IPS DF 4.7 (cell line): ENCODE measurements around the gene PIP4K2C.
"Not testable (repeated sequence)": the region's sequence is repeated elsewhere in the genome, so short reads cannot be mapped to it uniquely, and the experiment has no call there.

Experiments
- DNase-seq: peaks from one replicate; pipeline ENCODE4 v3.0.0-alpha.2; 2013; ENCODE audit warnings: low spot score; ENCODE audit errors: extremely low read depth

Gene PIP4K2C

DNA sequence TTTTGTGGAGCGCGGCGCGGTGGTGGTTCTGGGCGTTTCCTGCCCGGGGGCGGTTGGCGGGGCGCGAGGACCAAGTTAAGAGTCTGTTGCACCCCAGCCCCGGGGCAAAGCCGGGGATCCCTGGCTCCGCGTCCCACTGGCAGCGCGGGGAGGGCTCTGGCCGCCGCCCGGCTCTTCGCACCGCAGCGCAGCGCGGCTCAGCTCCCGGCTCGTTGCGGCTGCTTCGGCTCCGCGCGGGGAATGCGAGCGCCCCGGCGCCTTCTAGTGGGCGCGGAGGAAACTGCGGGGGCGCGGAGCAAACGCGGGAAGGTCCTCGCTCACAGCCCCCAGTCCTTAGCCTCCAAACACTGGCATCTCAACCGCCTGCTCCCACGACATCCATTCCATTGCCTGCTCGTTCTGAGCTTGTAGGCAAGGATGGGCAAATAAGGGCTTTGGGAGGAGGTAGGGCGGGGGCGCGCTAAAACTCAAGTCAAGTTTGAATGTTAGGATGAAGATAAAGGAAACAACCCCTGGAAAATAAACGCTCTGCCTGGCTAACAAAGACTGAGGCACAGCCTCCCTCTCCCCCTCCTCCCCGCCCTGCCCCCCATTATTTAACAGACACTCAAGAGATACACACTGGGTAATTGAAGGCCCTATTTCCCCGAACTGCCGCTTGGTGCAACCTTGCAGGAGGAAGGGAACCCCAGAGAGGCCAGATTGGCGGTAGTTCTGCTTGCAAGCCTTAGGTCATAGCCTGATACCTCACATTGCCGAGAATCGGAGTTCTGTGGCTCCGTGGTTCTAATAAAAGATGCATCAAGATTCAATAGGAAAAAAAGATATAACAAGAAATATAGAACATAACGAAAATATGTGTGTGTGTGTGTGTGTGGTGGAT lies 42.2 kb downstream of the PIP4K2C start, which contains the start of gene B4GALNT1:
TSS of gene B4GALNT1 (minus strand) at position 244 of the 883 bp plus-strand sequence. CDS start 1,069 bp downstream, outside the sequence.
- DNase-seq, result no peak

DNA sequence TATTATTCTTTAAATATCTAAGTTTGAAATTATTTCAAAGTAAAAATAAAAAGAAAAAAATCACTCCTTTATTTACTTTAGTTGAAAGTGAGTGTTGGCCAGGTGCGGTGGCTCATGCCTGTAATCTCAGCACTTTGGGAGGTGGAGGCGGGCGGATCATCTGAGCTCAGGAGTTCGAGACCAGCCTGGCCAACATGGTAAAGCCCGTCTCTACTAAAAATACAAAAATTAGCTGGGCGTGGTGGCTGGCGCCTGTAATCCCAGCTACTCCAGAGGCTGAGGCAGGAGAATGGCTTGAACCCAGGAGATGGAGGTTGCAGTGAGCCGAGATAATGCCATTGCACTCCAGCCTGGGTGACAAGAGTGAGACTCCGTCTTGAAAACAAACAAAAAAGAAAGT lies 45.7 kb downstream of the PIP4K2C start:
- DNase-seq, result not testable (repeated sequence)

DNA sequence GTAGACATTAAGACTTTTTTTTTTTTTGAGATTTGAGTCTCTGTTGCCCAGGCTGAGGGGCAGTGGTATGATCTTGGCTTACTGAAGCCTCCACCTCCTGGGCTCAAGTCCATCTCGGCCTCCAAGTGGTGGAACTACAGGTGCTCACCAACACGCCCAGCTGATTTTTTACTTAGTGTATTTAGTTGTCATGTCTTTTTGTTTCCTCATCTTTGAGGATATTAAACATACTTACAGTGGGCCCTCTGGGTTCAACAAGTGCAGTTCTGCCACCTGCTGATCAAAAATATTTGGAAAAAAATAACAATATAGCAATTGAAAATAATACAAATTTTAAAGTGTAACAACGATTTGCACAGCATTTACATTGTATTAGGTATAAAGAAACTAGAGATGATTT lies 46.4 kb downstream of the PIP4K2C start:
- no peak for DNase-seq

DNA sequence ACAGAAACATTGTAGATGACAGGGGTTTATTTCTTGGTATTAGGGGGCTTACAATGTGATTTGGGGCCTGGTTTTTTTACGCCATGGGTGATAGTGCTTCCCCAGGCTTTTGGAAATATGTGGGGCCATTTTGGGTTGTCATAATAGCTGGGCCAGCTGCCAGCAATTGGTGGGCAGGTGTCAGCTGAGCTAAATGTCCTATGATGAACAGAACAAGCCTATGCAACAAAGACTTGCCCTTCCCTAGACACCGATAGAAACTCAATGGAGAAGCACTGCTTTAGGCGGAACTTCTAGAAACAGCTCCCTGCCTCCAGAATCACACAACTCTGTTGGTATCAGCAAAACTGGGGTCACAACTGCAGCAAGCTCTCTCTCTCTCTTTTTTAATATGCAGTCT lies 47.1 kb downstream of the PIP4K2C start:
- no peak for DNase-seq

DNA sequence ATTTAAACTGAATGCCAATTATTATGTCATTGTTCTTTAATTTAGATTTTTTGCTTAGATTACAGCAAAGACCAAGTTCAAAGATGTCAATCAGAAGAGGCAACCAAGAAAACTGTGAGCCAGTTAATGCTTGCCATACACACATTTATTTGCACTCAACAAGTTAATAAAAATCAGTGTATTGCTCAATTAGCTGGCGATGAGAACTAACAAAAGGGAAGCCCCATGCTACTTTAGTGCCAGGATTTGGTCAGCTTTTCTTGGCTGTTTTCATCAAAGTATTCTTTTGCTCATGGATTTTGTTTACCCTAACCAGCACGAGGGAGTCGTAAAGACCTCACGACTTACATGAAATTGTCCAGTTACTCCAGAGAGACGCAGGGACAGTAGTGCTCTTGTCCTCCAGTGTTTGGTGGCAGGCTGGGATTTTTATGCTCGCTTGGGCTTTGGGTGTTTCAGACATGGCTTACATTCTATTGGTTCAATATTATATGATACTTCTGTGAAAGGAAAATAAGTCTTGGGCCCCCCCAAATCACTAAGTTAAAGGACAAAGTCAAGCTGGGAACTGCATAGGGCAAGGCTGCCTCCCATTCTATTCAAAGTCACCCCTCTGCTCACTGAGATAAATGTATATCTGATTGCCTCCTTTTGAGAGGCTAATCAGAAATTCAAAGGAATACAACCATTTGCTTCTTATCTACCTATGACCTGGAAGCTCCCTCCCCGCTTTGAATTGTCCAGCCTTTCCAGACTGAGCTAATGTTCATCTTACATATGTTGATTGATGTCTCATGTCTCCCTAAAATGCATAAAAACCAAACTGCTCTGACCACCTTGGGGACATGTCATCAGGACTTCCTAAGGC lies 49.4 kb downstream of the PIP4K2C start:
- no peak for DNase-seq

DNA sequence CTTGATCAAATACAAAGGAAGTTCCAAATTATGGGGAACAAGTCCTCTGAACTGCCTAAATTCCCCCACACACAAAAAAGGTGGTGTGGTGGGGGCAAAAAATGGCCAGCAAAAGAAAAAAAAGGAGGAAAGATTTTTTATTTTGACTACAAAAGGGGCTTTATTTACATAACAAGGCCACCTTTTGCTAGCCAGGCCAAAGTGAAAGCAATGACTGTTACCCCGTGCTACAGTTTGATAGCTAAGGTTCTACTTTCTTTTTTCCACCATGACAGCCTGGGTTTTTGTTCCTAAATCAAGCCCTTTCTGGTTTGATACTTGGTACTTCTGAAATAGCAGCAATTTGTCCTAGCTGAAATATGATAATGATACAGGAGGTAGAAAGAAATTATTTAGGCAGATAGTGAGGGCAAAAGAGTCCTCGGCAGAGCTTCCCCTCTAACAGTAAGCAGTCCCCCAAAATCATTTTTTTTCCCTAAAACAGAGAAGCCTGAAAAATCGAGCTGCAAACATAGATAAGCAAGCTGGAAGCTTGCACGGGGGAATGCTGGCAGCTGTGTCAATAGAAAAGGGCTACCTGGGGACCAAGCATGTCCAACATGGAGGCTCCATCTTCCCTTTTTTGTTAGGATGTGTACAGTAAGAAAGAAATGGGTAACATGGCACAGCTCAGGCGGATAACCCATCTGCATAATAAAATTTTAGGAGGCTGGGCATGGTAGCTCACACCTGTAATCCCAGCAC lies 50.9 kb downstream of the PIP4K2C start:
- no peak for DNase-seq

DNA sequence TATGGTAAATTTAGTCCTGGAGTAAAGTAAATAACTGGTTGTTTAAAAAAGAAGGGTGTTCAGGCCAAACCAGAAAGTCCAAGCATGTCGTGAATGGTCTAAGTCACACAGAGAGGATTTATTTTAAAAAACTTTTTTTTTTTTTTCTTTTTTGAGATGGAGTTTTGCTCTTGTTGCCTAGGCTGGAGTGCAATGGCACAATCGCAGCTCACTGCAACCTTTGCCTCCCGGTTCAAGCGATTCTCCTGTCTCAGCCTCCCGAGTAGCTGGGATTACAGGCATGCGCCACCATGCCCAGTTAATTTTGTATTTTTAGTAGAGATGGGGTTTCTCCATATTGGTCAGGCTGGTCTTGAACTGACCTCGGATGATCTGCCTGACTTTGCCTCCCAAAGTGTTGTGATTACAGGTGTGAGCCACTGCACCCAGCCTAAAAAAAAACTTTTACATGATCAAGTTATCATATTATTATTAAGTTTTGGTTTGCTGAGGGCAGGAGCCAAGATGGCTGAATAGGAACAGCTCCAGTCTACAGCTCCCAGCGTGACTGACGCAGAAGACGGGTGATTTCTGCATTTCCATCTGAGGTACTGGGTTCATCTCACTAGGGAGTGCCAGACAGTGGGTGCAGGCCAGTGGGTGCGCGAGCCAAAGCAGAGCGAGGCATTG lies 55.1 kb downstream of the PIP4K2C start:
- not testable (repeated sequence) for DNase-seq

DNA sequence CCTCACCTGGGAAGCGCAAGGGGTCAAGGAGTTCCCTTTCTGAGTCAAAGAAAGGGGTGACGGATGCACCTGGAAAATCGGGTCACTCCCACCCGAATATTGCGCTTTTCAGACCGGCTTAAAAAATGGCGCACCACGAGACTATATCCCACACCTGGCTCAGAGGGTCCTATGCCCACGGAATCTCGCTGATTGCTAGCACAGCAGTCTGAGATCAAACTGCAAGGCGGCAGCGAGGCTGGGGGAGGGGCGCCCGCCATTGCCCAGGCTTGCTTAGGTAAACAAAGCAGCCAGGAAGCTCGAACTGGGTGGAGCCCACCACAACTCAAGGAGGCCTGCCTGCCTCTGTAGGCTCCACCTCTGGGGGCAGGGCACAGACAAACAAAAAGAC lies 55.7 kb downstream of the PIP4K2C start:
- not testable (repeated sequence) for DNase-seq
